NK-92 treated with Interleukin-12 subunit alpha and Interleukin-12 subunit beta, amount 100 ng/mL, for 24 hours (cell line): Measurements from ENCODE around the gene DNAH1.

Experiments
- DNase-seq: peaks from one replicate; lab custom pipeline; 2025; lab: John Stamatoyannopoulos, UW

DNAH1 gene

DNA sequence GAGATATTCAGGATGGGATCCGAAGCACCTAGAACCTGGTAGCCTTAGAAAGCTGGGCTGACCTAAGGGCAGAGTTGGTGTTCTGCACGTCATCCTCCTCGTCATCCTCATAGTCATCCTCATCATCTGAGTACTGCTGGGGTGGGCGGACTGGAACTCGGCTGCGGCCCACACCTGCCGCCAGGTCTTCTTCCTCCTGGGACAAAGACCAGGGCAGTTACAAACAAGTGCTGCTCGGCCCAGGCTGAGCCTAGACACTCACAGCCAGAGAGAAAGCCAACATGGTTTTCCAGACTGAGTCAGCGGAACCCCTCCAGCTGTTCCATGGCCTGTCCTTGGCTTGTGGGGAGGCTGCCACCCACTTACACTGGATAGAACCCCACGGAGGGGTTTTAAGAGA, 88.3 kb downstream of the DNAH1 start:
- DNase-seq, result no peak

DNA sequence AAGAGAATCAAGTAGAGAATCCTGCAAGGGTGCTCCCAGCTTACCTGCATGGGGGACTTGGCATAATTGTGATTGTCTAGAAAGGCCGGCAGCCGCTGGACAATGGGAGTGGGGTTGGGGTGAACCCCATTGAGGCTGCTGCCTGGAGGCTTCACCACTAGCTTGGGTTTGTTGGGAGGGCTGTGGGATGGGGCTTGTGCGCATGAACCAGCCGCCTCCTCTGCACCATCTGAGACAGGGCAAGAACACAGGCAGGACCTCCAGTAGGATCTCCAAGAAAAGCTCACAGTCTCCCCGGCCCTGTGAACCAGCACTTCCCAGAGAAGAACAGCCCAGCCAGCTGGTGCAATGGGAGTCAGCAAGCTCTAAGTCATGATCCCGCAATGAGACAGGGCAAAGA, 88.9 kb downstream of the DNAH1 start:
- no peak for DNase-seq

DNA sequence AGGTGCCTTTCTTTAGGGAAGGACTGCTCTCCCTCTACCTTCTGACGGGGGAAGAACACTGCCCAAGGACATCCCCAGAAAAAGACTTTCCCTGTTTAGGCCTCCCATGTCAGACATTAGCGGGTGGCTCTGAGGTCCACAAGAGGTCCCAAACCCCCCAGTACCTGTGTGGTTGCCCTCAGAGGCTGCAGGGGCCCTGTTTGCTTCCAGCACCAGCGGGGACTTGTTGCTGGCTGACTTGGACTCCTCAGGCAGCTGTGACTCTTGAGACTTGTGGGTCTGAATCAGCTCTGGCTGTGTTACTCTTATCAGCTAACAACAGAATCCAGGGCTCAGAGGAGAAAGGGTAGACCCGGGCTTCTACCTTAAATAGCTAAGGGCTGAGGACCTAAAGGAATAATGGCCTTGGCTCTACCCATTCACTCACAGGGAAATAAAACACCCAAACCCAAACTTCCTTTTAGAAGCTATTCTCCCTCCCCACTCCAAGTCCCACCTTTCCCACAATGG, 89.5 kb downstream of the DNAH1 start:
- no peak for DNase-seq

DNA sequence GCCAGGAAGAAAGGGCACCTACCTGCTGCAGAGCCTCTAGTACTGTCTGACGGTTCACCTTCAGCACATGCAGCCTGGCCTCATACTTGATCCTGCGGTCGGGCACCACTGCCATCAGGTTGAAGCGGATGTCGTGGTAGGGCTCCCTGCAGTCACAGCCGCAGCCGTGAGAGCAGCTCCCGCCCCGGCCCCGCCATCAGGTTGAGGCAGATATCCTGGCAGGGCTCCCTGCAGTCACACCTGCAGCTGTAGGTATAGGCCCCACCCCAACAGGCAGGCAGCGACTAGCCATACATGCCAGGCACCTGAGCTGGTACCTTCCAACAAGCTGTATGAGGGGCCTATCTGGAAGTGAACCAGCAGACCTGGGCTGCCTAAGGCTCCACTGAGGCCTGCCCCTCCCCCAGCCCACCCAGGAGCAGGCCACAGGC, 90.1 kb downstream of the DNAH1 start:
- DNase-seq, result no peak

DNA sequence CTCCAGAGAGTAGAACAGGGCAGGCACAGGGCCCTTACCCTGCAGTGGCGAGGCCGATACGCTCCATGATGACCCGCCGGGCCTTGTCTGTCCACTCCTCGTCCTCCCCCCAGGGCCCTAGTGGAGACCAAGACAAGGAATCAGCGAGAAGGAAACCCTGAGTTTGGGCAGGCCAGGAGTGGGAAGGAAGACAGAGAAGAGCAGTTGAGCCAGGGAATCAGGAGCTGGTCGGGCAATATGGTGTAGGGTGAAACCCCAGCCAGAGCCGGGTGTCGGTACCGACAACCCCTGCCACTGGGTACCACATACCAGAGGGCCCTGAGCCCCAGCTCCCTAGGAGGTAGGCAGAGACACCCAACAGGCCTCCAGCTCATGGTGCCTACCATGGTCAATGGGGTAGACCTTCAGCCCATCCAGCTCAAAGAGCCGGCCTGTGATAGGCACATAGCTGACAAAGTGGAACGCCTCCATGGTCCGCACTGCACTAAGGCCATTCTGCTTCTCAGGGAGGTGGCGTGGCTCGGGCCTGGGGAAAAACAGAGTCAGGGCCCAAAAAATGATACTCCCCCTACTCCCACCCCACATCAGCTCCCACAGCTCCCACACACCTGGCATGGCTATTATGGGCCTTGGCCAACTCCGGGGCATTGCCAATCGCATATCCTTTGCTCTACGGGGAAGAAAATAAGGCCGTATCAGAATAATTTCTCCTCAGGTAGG, 90.8 kb downstream of the DNAH1 start:
- DNase-seq, result no peak

DNA sequence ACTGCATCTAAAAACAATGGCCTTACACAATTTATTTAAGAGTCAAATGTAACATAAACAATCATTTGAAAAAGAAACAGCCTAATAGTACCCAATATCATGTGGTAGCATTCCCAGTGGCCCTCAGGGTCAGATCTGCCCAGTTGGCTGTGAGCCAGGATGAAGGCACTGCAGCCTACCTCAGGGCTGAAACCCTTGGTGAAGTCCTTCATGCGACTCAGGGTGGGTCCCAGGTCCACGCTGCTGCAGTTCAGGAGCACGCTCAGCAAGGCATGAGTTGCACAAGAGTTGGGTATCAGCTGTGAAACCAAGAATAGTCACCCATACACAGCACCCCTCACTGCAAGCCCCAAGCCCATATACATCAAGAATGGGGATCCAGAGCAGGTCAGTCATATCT, 91.7 kb downstream of the DNAH1 start:
- no peak for DNase-seq

DNA sequence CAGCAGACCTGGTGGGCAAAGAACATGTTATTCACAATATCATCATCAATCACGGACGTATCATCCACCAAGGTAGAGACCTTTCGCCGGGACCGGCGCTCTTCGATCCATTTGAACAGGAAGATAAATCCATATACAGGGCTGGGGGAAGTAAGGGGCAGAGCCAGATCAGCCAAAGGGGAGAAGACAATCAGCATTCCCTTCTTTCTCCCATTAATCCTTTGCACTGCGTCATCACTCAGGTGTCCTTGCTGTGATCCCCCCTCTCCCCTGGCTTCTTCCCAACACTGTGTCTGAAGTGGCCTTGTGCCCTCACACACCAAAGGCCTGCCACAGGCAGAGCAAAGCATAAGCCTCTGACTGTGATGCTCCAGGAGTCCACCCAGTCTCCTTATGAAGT, 92.3 kb downstream of the DNAH1 start:
- DNase-seq, result no peak

DNA sequence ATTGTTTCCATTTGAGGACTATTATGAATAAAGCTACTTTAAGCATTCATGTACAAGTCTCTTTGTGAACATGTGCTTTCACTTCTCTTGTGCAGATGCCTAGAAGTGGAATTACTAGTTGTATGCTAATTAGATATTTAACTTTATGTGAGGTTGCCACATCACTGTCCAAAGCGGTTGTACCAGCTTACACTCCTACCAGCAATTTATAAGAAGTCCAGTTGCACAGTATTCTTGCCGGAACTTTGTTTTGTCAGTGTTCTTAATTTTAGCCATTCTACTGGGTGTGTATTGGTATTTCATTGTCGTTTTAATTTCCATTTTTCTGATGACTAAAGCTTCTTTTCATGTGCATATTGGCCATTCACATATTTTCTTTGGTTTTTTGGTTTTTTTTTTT, 99.7 kb downstream of the DNAH1 start:
- no peak for DNase-seq

DNA sequence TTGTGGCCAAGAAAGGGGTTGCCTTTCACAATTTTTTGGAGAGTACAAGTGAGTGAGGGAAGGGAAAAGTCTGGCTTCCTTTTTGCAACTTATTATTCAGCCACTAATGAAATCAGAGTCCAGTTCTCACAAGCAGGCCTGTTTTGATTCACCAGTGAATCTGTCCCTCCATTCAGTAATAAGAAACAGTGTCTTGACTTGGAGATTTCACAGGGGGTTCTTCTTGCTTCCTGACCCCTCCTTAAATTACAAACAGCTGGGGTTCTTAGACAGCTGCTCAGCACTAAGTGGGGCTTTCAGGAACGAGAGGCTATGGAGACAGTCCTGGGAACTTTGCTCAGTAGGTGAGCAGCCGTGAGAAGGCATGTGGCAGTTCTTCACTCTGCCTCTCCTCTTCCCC, 104.3 kb downstream of the DNAH1 start:
- DNase-seq, result no peak

DNA sequence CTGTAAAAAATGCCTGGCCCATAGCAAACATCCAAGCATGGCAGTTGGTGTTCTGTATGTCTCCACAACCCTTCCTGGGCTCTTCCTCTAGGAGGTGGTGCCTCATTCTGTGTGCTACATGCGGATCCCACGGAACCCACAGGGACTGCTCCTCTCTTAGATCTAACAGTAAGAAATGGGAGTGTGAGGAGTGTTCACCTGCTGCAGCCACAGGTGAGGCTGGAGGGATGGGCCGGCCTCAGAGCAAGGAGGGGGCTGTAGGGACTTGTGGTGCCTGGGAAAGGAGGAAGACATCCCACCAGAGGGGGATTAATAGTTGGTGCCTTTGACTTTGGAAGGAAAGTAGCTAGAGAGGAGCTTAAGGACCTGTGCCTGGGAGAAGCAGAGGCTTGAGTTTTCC, 106.5 kb downstream of the DNAH1 start:
- no peak for DNase-seq

DNA sequence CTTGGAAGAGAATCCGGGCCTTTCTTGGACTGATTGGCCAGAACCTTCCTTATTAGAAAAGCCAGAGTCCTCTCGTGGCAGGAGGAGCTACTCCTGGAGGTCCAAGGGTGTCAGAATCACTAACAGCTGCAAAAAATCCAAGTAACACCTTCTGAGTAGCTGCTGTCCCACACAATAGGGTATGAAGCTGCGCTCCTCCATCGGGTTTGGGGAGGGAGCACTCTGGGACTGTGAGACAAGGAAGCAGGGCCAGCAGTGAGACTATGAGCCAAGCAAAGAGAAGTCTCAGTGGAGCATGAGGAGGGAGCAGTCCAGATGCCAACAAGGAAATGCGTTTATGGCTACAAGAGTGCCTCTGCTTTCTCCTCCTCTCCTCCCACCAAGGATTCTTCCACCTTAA, 107.1 kb downstream of the DNAH1 start:
- no peak for DNase-seq

DNA sequence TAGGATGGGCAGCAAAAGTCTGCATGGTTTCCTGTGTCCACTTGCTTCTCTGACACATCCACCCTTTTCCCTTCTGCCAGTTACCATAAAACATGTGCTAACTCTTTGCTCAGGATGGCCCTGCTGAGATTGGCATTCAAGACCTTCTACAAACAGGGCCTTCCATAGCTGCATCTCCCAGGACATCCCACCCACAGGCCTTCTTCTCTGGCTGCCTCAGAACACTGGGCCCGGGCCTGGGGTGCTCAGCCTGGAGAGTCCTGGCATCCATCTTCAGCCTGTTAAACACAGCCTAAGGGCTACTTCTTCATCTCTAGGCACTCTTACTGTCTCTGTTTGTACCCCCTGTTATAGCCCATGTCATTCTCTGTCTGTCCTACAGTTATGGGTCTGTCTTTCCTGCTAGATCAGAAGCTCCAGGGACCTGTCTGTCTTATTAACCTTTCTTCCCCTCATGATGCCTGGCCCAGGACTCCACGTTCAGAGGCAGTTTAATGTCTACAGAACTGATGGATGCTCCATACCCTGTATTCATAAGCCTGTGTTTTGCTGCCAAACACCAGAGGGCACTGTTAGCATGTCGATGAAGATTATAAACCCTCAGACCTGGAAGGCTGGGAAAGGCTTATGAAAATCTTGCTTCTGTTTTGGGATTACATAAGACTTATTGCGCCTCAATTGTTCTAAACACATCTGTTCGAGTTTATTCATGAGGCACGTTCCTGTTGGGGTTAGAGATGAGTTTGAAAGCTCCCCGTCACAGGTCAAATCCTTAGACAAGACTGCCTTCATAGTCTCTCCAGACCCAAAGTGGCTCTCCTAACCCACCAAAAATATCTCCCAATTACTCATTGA, 112.3 kb downstream of the DNAH1 start:
- no peak for DNase-seq

DNA sequence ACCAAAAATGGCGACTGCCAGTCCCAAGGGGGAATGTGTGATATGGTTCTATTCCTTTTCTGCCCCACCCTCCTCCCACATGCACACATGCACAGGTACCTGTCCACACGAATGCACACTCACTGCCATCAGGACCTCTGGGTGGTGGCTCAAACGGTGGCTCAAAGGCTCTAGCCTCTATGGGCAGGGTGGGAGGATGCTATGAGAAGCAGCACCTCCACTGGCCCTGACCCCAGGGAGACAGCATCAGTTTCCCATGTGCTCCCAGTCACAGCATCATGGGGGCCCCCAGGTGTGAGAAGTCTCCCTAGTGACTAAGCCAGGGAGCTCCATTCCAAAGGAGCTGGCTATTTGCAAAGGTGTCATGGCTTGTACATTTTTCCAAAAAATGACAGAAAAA, 112.9 kb downstream of the DNAH1 start:
- no peak for DNase-seq

DNA sequence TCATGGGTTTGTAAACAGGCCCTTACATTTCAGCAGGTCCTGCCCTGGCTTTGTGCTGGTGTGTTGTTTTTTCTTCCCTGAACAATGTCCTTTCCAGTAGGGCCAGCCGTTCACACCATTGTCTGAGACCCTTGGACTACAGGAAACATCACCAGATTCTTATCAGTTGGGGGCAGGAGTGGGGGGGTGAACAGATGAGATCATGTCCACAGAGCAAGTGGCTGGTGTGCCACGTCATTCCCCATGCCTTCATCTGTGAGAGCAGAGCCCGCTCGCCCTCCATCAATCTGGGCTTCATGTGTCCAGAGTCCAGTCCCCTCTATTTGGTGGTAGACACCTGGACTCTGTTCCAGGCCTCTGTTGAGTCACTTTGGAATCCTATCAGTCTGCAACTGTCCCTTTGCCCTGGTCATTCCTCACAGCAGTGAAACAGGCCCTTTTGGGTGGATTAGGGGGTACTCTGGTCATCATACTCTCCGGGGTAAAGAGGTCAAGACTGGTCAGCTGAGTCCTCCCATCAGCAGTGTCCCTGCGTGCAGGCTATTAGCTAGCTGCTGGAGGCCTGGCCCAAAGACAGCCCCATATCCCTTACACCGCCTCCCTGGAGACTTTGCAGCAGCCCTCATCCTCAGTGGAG, 113.8 kb downstream of the DNAH1 start:
- DNase-seq, result no peak

DNA sequence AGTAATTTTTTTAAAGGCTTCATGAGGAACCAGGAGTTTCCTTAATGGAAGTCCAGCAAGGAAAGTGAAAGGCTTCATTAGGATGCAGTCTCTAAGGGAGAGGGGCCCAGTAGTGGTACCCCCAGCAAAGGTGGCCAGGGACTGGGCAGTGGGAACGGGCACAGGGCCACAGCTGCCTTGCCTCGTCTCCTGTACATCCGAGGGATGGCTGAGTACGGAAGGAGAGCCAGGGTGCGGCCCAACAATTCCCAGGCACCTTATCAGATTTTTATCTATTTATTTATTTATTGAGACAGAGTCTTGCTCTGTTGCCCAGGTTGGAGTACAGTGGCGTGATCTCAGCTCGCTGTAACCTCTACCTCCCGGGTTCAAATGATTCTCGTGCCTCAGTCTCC, 114.3 kb downstream of the DNAH1 start:
- no peak for DNase-seq

DNA sequence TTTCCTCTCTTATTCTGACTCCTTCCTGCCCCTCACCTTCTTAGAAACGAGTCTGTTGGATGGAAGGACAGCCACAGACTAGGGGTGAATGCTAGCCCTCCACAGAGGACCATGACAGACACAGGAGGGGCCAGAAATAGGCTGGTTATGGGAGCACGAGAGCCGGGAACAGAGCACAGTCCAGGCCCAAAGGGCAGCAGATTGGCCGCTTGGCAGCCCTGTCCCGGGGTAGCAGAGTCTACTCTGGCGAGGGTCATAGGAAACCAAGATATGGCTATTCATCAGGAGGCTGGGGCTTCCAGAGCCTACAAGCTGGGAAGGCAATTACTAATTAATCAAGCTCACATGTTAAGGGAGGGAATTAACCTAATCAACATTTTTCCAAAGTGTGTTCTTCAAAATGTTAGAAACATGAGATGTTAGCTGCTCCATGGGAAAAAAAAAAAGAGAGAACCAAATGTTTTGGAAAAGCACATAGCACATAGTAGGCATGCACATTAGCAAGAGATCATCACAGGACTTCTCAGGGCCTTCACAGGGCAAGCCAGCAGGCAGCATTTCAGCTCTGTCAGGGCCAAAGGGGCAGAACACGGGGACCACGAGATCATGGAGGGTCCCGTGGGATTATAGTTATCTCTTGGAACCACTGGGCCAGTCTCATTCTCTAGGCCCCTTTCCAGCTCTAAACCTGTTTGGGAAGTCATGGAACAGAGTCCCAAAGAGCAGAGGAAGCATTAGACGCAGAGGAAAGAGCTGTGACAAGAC, 115.5 kb downstream of the DNAH1 start:
- DNase-seq, result no peak

DNA sequence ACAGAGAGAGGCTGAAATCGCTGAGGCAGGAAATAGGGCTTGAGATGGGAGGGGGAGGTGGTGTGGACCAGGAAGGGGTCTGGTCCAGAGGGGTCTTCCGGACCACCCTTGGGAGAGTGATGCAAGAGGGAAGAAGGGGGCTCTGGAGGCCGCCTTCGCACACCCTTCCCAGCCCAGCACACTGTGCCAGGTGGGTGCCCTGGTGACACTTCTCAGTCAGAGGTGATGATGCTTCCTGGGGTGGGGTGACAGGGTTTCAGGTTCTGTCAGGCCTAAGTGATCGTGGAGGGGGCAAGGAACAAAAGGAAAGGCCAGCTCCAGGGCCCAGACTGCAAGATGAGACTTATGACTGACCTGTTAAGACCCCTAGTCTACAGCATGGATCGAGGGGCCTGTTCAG, 116.1 kb downstream of the DNAH1 start:
- no peak for DNase-seq

DNA sequence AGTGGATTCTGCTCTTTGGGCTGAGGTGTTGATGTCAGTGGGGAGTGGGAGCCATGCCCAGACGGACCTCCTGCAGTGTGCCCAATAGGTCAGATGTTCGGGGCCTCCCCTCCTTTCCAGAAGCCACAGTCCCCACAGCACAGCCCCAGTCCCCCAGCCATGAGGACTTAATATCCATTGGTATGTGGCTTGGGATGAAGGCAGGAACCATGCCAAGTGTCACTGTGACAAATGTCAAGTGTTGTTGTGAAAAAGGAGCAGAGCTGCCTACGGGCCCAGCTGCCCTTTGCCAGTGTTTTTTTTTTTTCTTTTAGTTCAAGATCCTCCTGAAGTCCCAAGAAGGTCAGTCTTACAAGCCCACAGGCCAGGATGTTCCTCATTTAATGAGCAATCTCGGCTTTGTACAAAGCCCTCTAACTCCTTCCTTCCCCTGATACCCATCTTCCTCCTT, 116.6 kb downstream of the DNAH1 start:
- no peak for DNase-seq

DNA sequence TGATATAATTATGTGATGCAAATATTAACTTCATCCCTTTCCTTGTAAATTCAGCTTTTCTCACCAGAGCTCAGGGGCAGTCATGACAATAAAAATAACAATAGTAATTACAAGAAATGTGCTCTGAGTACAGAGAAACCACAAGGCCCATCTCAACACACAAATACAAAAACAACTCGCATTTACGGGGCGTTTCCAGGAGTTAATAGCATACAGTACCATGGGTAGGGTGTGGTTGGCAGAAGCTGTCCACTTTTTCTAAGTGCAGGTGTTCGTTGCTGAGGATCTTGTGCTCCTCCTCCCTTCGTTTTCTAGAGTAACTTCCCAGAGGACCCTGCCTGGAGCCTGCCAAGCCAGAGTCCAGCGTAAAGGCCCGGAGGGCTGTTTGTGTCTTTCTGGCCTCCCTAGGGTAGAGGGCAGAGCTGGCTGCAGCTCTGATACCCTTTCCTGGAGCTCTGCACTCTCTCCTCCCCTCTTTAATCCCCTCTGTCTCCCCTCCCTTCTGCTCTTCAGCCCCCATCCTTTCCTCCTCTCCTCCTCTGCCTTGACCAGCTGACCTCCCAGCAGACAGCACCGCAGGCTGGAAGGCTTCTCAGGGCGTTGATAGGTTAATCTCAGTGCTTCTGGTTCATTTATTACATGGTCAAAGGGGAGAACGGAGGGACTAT, 117.3 kb downstream of the DNAH1 start:
- no peak for DNase-seq

DNA sequence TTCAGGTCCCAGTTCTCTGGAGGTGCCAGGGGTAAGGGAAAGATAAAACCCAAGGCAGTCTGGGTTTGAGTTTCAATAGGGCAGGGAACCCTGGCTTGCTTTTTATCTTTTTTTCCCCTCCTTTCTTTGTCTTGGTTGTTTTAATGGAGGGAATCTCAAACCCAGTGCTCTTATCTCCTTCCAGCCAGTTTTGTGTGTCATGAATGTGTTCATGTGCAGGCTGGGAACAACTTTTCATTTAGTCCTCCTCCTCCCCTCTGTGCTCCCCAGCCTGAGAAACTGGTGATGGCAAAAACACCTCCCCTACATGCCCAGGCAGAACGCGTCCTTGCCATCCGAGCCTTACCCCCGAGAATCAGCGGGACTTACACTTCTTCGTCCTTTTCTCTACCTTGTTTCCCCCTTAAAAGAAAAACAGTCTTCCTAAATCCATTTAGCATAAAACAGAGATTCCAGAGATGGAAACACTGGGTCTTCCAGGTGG, 117.9 kb downstream of the DNAH1 start:
- no peak for DNase-seq

DNA sequence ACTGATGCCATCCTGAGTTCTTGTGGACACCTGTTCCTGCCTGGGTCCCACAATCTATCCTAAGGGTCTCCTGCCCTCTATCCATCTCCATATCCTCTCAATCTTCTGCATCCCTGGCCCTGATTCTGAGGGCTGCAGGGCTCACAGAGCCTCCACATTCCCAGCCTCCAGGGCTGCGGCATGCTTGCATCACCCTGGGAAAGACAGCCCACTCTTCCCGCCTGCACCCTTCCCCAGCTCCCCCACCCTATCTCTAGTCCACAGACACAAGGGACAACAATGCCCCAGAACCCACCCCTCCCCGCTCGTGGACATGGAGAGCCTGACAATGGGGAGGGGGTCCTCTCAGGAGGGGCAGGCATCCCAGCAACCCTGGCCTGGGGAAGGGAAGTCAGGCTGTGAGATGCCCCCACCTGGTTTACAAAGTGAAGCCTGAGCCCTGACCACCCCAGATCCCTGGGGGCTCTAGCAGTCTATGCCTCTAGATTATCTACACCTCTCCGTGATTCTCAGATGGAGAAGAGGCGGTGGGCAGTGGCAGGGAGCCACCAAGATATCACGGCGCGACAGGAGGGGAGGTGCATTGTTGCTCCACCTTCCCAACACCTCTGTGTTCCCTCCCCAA, 118.5 kb downstream of the DNAH1 start:
- DNase-seq, result no peak
